Common myeloid progenitor, CD34-positive (primary cell): ENCODE measurements around the gene CLK3.
"Not testable (repeated sequence)": the region's sequence is repeated elsewhere in the genome, so short reads cannot be mapped to it uniquely, and the experiment has no call there.

ENCODE experiments used
- CTCF ChIA-PET: fragments of 350-600 bp; sonication (Branson Sonifier 250); formaldehyde crosslinking; loops from one replicate; lab custom pipeline; 2021; ENCODE audit warnings: antibody characterized with exemption; lab: Charles Lee
- POLR2A ChIA-PET: fragments of 350-600 bp; sonication (Branson Sonifier 250); formaldehyde crosslinking; loops from one replicate; lab custom pipeline; 2021; ENCODE audit warnings: antibody characterized with exemption; lab: Charles Lee
- DNase-seq, 3 donors: peaks; one replicate each; pipeline versions ENCODE4 v3.0.0 to v3.0.0-alpha.2; 2013
- H3K27ac ChIP-seq, 2 experiments: 1 replicate in 1 of 2; 2 replicates in 1 of 2; pipeline ENCODE4 v1.7.0; 2013; ENCODE audit warnings: inconsistent platforms in 2 of 2, low read length in 2 of 2, mild to moderate bottlenecking in 2 of 2, low read depth in 1 of 2, moderate library complexity in 1 of 2; ENCODE audit not compliant: severe bottlenecking in 2 of 2, insufficient read depth in 1 of 2, poor library complexity in 1 of 2
- H3K27me3 ChIP-seq, 5 experiments: replicated peaks in 2 of 5; 1 replicate in 3 of 5; 2 replicates in 2 of 5; pipeline versions ENCODE4 v1.6.1 to v1.7.0; 2013; ENCODE audit warnings: low read length in 4 of 5, mild to moderate bottlenecking in 2 of 5, moderate library complexity in 2 of 5, inconsistent platforms in 1 of 5; ENCODE audit not compliant: insufficient read depth in 5 of 5, control insufficient read depth in 4 of 5
- H3K36me3 ChIP-seq, 4 experiments: 1 replicate in 2 of 4; 2 replicates in 2 of 4; pipeline versions ENCODE4 v1.6.1 to v1.7.0; 2013; ENCODE audit warnings: low read length in 3 of 4, control low read depth in 1 of 4, mild to moderate bottlenecking in 1 of 4; ENCODE audit not compliant: control insufficient read depth in 4 of 4, insufficient read depth in 4 of 4
- H3K4me1 ChIP-seq, 4 experiments: 1 replicate in 3 of 4; 2 replicates in 1 of 4; pipeline versions ENCODE4 v1.6.1 to v1.7.1; 2013; ENCODE audit warnings: low read length in 3 of 4, mild to moderate bottlenecking in 3 of 4, control low read depth in 1 of 4, inconsistent platforms in 1 of 4, moderate library complexity in 1 of 4; ENCODE audit not compliant: control insufficient read depth in 4 of 4, insufficient read depth in 4 of 4; ENCODE audit errors: control extremely low read depth in 1 of 4
- H3K4me3 ChIP-seq, 7 experiments: 1 replicate in 4 of 7; 2 replicates in 3 of 7; pipeline versions ENCODE4 v1.5.1 to v1.7.0; 2013; ENCODE audit warnings: mild to moderate bottlenecking in 7 of 7, low read length in 6 of 7, moderate library complexity in 6 of 7, inconsistent platforms in 2 of 7, low read depth in 2 of 7, control low read depth in 1 of 7; ENCODE audit not compliant: insufficient read depth in 4 of 7, control insufficient read depth in 1 of 7; ENCODE audit errors: extremely low read depth in 1 of 7
- H3K9me3 ChIP-seq, 5 experiments: 1 replicate in 4 of 5; 2 replicates in 1 of 5; pipeline versions ENCODE4 v1.6.1 to v1.7.1; 2013; ENCODE audit warnings: low read length in 4 of 5, mild to moderate bottlenecking in 2 of 5, inconsistent platforms in 1 of 5, low read depth in 1 of 5, moderate library complexity in 1 of 5; ENCODE audit not compliant: control insufficient read depth in 4 of 5, insufficient read depth in 2 of 5; ENCODE audit errors: control extremely low read depth in 1 of 5
- WGBS: methylation state at CpG from one replicate; pipeline ENCODE4 v1.1.5; 2013; ENCODE audit not compliant: insufficient coverage; 5-methylcytosine and 5-hydroxymethylcytosine counted together

CLK3 gene

DNA sequence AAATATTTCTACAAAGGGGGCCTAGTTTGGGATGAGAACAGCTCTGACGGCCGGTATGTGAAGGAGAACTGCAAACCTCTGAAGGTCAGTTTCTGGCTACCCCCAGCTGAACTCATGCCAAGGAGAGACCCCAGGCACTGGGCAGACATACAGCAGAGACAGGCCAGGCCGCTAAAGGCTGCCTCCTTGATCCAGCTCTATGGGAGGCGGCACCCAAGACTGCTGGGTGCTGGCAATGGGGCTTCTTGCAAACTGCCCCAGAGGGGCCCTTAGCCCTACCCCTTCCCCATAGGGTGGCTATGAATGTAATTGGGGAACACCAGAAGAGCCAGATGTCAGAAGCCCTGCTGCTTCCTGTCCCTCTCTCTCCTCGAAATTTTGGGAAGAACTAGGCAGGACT, 13.3 kb downstream of the CLK3 start:
- H3K4me3 ChIP-seq: no peak overlapping the region
- H3K27ac ChIP-seq: peak overlapping the region in 1 of 2 experiments; percentile 37
- ChIA-PET CTCF (interaction anchor here (1.1 to 22.8 kb wide), 4 partner anchors 8 to 252 kb away, joined by 3 to 735 read pairs (median 211); partner anchors contain the start of genes CLK3 and CSK), POLR2A (no interaction called here)
- WGBS: 74% methylated on average over 4 of the region's 5 CpGs
- no peaks in the 10 kb centered on the region for H3K9me3 ChIP-seq
- H3K36me3 ChIP-seq: peaks cover 36 to 99% (median 83%) of the 10 kb centered on the region in 4 experiments
- DNase-seq: no peak
- H3K27me3 ChIP-seq: no peaks in the 10 kb centered on the region
- H3K4me1 ChIP-seq: peaks cover 0 to 32% (median 18%) of the 10 kb centered on the region in 4 experiments

DNA sequence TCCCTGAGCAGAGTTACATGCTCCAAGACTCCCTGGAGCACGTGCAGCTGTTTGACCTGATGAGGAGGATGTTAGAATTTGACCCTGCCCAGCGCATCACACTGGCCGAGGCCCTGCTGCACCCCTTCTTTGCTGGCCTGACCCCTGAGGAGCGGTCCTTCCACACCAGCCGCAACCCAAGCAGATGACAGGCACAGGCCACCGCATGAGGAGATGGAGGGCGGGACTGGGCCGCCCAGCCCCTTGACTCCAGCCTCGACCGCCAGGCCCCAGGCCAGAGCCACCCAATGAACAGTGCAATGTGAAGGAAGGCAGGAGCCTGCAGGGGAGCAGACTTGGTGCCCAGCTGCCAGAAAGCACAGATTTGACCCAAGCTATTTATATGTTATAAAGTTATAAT, 14.1 kb downstream of the CLK3 start:
- H3K9me3 ChIP-seq, H3K4me3 ChIP-seq, H3K27ac ChIP-seq, H3K27me3 ChIP-seq, DNase-seq, POLR2A ChIA-PET: not testable (repeated sequence)
- CTCF ChIA-PET: interaction anchor here (5.3 to 22.8 kb wide), 6 partner anchors 11 to 252 kb away, joined by 43 to 735 read pairs (median 128); partner anchors contain the start of genes CLK3 and CSK
- Histone ChIP-seq H3K4me1 (peaks cover 0 to 32% (median 18%) of the 10 kb centered on the region in 4 experiments), H3K36me3 (peaks cover 38 to 99% (median 79%) of the 10 kb centered on the region in 4 experiments)
- WGBS: 100% methylated on average over 2 of the region's 10 CpGs

DNA sequence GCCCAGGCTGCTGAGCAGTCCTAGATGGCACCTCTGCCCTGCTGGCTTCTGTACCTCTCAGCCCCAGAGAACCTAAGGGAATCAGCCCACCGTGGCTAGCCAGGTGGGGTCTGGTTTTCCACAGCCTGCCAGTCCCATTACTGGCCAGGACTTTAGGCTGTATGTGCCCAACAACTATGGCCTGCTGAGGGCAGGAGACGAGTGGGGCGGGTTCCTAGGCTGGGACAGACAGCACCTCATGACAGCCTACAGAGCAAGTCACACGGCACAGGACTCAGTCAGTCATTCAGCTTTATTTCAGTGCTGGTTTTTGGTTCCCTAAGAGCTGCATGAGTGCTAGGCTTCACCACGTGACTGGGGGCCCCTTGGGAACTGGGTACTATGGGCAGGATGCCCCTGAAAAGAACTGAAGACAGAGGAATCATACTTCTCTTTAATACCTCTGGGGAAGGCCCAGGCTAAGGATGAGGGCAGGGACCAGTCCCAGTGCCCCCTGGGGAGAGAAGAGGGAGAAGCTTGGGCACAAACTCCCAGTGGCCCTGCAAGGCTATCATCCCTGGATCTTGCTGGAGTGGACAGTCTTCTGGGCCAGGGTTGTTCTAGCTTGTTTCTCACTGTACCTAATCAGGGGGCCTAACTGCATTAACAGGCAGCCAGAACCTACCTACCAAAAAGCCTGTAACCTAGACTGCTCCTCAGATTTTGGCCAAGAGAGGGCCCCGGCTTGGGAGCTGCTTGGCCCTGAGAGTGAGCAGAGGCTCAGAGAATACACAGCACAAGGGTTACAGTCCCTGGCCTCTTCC, 14.8 kb downstream of the CLK3 start:
- H3K27ac ChIP-seq: peak overlapping the region in 1 of 2 experiments; percentile 30
- peaks cover 38 to 97% (median 76%) of the 10 kb centered on the region in 4 experiments for H3K36me3 ChIP-seq
- WGBS: 92% methylated on average over 5 of the region's 6 CpGs

DNA sequence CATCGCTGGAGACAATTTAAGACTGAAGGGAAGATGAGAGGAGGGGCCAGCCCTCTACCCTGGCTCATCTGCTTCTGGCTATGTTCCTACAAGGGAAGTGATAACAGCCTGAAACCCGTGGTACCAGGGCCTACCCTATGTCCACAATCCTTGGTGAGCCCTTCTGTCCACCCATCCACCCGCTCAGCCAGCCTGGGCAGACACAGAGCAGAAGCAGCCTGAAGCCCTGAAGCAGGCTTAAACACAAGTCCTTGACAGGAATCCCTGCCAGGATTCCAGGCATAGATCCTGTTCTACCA, 15.4 kb downstream of the CLK3 start:
- Histone ChIP-seq H3K27me3 (no peaks in the 10 kb centered on the region), H3K9me3 (no peaks in the 10 kb centered on the region), H3K4me3 (no peak overlapping the region), H3K27ac (no peak overlapping the region), H3K36me3 (peaks cover 39 to 97% (median 74%) of the 10 kb centered on the region in 4 experiments), H3K4me1 (peaks cover 0 to 28% (median 18%) of the 10 kb centered on the region in 4 experiments)
- WGBS: 67% methylated on average over 2 of the region's 3 CpGs
- ChIA-PET POLR2A (interaction anchor here (1.2 kb wide), 1 partner anchor 258 kb away, joined by 3 read pairs; no protein-coding TSS in a partner anchor), CTCF (interaction anchor here (0.8 to 22.8 kb wide), 11 partner anchors 11 to 264 kb away, joined by 3 to 735 read pairs (median 43); partner anchors contain the start of genes CLK3, CSK and CYP11A1)
- DNase-seq: no peak

More for the DNA sequence above, 14.8 kb downstream of the CLK3 start:
- H3K9me3 ChIP-seq: no peaks in the 10 kb centered on the region
- ChIA-PET POLR2A (interaction anchor here (1.2 kb wide), 1 partner anchor 257 kb away, joined by 3 read pairs; no protein-coding TSS in a partner anchor), CTCF (interaction anchor here (2.1 to 22.8 kb wide), 9 partner anchors 11 to 263 kb away, joined by 6 to 735 read pairs (median 96); partner anchors contain the start of genes CLK3, CSK and CYP11A1)
- DNase-seq: peak in 1 of 3 donors; percentile 13
- peaks cover 0 to 32% (median 18%) of the 10 kb centered on the region in 4 experiments for H3K4me1 ChIP-seq
- H3K4me3 ChIP-seq: no peak overlapping the region
- H3K27me3 ChIP-seq: no peaks in the 10 kb centered on the region

DNA sequence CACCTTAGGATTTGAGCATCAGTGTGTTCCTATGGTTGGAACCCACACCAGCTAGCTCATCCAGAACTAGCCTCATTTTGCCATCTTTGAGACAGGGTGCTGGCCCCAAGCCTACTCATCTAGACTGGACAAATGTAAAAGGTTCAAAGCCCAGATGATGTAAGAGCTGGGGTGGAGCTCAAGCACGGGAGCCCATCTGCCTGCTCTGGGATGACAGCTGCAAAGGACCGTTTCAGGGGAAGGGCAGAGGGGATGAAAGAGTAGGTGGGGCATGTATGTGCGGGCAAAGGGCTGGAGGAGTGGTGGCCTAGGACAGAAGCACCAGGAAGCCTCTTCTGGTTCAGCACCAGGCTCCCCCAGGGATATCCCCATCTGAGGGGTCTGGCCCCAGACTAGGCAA, 15.8 kb downstream of the CLK3 start:
- WGBS: 100% methylated on average over 1 of the region's 3 CpGs
- Histone ChIP-seq H3K4me1 (peaks cover 0 to 24% (median 15%) of the 10 kb centered on the region in 4 experiments), H3K9me3 (no peaks in the 10 kb centered on the region), H3K27ac (no peak overlapping the region), H3K36me3 (peaks cover 40 to 97% (median 73%) of the 10 kb centered on the region in 4 experiments), H3K27me3 (no peaks in the 10 kb centered on the region), H3K4me3 (no peak overlapping the region)
- POLR2A ChIA-PET: interaction anchor here (0.9 to 1.2 kb wide), 2 partner anchors 16 to 258 kb away, joined by 3 to 4 read pairs; partner anchors contain the start of gene CLK3
- CTCF ChIA-PET: interaction anchor here (0.6 to 22.8 kb wide), 17 partner anchors 10 to 358 kb away, joined by 3 to 735 read pairs (median 6); partner anchors contain the start of genes CLK3, CSK and CYP11A1
- DNase-seq: no peak

GRCh38 chr15:74631935-74632560, 16.4 kb downstream of the CLK3 start:
- ChIA-PET CTCF (interaction anchor here (0.6 to 22.8 kb wide), 19 partner anchors 10 to 357 kb away, joined by 3 to 735 read pairs (median 4); partner anchors contain the start of genes CLK3, CSK, CYP11A1 and CYP1A1), POLR2A (interaction anchor here (0.9 to 1.4 kb wide), 2 partner anchors 16 to 136 kb away, joined by 3 to 4 read pairs; partner anchors contain the start of gene CLK3)
- Histone ChIP-seq H3K27ac (no peak overlapping the region), H3K36me3 (peaks cover 40 to 98% (median 70%) of the 10 kb centered on the region in 4 experiments), H3K4me1 (peaks cover 0 to 17% (median 8%) of the 10 kb centered on the region in 4 experiments), H3K9me3 (no peaks in the 10 kb centered on the region), H3K4me3 (no peak overlapping the region), H3K27me3 (no peaks in the 10 kb centered on the region)
- 80% methylated on average over 6 of the region's 8 CpGs for WGBS
- DNase-seq: peak; percentile 47 to 70 (median 57)
